Fibroblast of skin of scalp (primary cell): ENCODE results near the gene ITGA5.
A peak's percentile ranks its signal among the peaks of the same experiment; 100 is the strongest.

Source experiments
- DNase-seq: peaks from one replicate; pipeline ENCODE4 v3.0.0-alpha.2; 2013

ITGA5 gene

GRCh38 chr12:54430471-54431069, 11.5 kb upstream of the ITGA5 start:
- no peak for DNase-seq

- DNase-seq: no peak
These were observed 10.0 kb upstream of the ITGA5 start for GRCh38 chr12:54429014-54429471.

GRCh38 chr12:54428050-54429013, 9.3 kb upstream of the ITGA5 start:
- DNase-seq: peak; percentile 87

- DNase-seq: no peak
These were observed 8.0 kb upstream of the ITGA5 start for GRCh38 chr12:54427106-54427505.

- DNase-seq: no peak
These were observed 7.6 kb upstream of the ITGA5 start for GRCh38 chr12:54426690-54427089.

GRCh38 chr12:54425702-54426101, 6.6 kb upstream of the ITGA5 start:
- no peak for DNase-seq

- DNase-seq: no peak
These were observed 5.2 kb upstream of the ITGA5 start for GRCh38 chr12:54424224-54424623.

- DNase-seq: no peak
These were observed 4.7 kb upstream of the ITGA5 start for GRCh38 chr12:54423816-54424150.

- no peak for DNase-seq
These were observed 2.8 kb upstream of the ITGA5 start for GRCh38 chr12:54421879-54422250.

- peak; percentile 65 for DNase-seq
These were observed 2.3 kb upstream of the ITGA5 start for GRCh38 chr12:54421175-54421878.

- DNase-seq: no peak
These were observed 1.7 kb upstream of the ITGA5 start for GRCh38 chr12:54420766-54421144.

GRCh38 chr12:54418441-54419087, 502 bp downstream of the ITGA5 start:
- DNase-seq: no peak

GRCh38 chr12:54417712-54418440, 1.2 kb downstream of the ITGA5 start:
- no peak for DNase-seq

GRCh38 chr12:54416687-54417603, 2.1 kb downstream of the ITGA5 start:
- DNase-seq: peak; percentile 49

GRCh38 chr12:54415221-54415929, 3.7 kb downstream of the ITGA5 start:
- DNase-seq: no peak

- DNase-seq: peak; percentile 20
These were observed 5.5 kb downstream of the ITGA5 start for GRCh38 chr12:54413284-54414190.

GRCh38 chr12:54412786-54413185, 6.3 kb downstream of the ITGA5 start:
- DNase-seq: no peak

GRCh38 chr12:54412348-54412747, 6.7 kb downstream of the ITGA5 start:
- DNase-seq: no peak
